GM18873 (cell line): ENCODE results near the gene ARL4A.

ENCODE experiments used
- ATAC-seq: cut with Tn5 transposase; IDR thresholded peaks from one replicate; pipeline ENCODE4 v1.9.1; 2021; ENCODE audit warnings: mild to moderate bottlenecking, moderate library complexity, moderate number of reproducible peaks; ENCODE audit not compliant: unreplicated experiment, low FRiP score

The ARL4A gene

DNA sequence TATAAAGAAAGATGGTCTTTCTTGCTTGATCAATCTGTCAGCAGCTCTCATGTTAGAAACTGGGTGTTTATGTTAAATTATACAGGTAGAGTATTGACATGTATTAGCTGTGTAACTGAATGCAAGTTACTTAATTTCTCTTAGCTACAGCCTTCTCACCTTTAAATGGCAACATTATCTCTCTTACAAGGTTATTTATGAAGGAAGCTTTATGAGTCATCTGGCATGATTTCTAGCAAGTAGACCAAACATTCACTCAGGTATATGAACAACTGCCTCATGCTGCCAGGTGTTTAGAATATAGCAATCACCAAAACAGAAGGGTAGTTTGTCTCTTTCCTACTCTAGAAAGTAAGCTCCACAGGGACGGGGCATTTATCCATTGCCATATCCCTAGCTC, 8.5 kb downstream of the ARL4A start:
- no peak for ATAC-seq

DNA sequence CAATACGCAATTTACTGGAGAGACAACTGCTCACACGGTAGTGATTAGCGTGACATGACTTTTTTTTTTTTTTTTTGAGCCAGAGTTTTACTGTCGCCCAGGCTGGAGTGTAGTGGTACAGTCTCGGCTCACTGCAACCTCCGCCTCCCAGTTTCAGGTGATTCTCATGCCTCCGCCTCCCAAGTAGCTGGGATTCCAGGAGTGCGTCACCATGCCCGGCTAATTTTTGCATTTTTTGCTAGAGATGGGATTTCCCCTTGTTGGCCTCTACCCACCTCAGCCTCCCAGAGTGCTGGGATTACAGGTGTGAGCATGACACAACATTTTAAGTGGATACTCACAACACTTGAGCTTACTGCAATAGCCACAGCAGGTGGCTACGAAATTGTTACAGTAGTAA, 11.9 kb downstream of the ARL4A start:
- no peak for ATAC-seq

DNA sequence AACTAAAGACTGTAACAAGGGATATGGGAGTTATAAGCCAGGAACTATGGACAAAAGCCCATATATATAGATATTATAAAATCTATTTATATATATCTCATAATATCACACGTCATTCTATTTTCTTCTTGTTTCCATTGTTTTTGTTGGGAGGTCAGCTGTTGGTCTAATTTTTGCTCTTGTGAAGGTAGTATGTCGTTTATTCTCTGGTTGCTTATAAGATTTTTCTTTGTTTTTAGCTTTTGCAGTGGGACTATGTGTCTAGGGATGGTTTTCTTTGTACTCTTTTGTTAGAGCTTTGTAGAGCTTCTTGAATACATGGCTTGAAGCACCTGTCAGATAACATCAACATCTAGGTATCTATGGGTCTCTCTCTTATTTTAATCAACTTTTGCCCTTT, 14.0 kb downstream of the ARL4A start:
- ATAC-seq = no peak

DNA sequence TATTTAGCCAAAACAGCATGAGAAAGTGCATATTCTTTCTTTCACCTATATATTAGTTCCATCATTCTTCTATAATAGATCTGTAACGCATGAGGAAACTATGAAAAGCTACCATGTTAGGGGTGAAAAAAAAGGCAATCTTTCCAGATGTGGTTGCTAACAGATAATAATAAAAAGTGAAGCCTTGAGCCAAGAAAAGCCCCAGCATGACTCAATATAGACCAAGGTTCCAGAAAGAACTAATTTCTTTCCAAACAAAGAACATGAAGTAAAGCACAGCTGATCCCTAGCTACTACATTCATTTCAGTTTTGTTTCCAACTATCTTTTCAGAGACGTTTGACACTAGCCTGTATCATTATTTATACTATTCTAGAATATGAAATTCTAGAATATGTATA, 16.4 kb downstream of the ARL4A start:
- ATAC-seq = no peak

DNA sequence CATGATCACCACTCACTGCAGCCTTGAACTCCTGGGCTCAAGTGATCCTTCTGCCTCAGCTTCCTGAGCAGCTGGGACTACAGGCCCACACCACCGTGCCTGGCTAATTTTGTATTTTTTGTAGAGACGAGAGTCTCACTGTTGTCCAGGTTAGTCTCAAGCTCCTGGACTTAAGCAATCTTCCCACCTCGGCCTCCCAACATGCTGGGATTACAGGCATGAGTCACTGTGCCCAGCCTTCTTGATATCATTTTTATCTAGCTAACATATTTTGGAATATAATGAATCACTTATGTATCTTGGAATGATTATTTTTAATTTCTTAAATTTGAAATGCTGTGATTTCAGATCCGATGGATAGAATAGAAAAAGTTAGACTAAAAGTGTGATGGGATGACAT, 18.4 kb downstream of the ARL4A start:
- no peak for ATAC-seq

DNA sequence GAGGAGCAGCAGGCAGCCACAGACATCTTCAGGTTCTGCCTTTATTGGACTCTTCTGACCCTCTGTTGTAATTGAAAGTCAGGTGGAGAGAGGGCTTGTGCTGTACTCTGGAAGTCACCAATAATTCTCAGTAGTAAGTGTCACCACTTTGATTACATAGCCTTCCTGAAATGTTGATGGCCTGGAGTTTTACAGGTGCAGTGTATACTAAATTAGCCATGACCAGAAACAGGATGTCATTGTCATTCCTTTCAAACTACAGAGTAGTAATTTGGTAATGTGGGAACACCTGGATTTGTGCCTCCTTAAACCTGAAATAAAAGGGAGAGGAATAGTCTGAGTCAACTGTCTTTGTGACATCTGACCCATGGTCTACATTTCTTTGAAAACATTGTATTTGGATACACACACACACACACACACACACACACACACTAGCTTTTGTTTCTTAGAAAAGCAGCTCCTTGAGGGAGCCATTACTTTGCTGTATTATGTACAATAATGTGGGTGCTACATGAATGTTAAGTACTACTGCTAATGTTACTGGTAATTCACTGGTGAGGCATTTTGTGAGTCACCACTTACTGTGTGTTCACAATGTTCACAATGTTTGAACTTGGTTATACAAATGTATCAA, 19.6 kb downstream of the ARL4A start:
- ATAC-seq = no peak

DNA sequence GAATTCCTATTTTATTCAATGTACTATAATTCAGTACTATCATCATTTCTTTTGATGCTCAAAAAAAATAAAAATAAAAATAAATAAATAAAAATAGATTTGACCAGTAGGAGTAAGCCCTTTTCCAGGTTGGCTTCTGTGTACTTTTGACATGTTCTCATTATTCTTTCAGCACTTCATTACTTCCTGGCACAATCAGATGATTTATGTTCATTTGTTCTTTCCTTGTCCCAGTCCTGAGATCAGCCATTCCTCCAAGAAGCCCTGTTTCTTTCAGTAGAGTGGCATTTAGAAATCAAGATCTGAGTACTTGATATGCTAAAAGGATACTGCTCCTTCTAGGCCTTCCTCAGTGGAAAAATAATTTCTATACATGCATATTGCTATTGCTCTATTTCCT, 20.9 kb downstream of the ARL4A start:
- ATAC-seq = no peak

DNA sequence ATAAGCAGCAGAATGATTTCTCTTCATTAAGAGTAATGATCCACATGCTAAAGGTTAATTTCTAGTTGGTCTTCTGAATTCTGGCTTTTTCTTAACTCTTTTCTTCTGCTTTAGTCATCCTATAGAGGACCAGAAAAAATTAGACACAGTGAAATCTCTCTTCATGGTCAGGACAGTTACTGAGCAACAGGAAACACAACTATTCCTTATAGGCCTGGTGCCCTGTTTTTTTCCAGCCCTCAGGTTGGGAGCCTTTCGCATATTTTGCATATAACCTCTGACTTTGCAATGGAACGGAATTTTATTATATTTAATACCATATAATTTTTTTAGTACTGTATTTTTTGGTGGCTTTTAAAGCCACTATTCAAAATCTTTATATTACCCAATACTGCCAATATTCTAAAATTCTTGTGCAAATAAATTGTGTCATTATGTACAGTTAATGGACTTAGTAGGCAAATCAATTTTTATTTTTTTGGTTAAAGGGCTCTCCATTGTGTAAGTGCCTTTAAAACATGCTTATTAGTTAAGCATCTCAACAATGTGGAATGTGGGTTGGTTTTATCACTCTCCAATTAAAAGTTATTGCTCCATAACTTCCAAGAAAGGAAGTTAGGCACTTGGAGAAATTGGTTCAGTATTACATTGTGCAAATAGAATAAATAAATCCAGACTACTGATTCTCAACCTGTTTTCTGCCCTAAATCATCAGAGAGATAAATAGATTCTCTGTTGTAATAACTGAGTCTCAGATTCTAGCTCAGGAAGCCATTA, 22.5 kb downstream of the ARL4A start:
- no peak for ATAC-seq

DNA sequence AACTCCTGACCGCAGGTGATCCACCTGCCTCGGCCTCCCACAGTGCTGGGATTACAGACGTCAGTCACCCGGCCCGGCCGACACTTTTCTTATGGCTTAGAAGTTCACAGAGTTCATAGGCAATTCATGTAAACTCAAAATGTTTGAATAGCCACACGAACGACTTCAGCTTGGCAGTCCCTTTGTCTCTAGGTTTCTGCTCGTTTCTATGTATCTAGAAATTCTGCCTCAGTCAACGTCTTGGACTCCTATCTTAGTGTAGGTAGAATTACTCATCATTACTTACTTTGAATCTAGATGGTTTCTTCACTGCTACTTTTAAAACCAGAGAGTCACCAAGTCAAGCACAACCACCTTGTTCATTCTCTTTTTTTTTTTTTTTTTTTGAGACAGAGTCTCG, 23.7 kb downstream of the ARL4A start:
- no peak for ATAC-seq

DNA sequence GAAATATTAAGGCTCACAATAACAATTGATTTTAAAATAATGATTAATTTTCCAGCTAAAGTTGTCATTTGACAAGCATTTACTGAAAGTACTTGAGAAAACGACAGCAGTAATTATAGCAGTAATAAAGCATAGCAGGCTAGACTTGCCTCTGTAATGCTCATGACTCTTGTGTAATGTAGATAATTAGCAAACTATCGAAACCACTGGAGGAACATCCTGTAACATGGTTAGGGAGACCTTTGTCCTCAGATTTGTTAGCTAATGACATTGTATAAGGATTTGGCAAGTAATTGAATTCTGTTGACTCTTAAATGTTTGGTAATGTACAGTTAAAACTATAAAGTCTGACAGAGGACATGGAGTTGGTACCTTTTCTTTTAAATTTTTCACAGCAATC, 24.8 kb downstream of the ARL4A start:
- ATAC-seq = no peak

DNA sequence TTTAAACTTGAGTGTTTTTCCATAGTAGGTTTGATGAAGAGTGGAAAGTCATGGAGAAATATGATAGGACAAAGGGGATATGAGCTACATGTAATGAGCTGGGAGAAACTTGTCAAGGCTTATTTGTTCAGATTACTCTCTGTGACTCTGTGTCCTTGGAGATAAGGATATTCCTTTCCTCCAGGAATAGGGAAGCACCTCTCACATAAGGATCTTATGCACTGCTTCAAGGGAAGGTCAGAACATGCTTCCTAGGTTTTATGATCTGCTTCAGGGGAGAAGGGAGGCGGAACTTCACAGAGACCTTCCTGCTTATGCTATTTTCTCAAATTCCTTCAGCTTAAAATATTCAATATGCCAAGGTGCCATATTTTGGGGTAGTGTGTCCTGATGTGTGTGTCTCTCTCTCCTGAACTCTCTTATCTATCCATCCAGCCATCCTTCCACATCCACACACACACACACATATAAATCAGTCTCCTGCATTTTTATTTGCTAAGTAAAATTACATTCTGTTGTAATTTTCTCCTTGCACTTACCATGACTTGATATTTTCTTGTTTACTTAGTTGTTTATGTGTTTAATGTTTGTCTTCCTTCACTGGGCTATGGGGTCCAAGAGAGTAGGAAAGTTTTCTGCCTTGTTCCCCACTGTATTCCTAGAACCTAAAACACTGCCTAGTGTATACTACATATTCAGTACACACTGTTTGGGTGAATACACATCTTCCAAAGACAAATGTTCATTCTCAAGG, 26.4 kb downstream of the ARL4A start:
- ATAC-seq = no peak

DNA sequence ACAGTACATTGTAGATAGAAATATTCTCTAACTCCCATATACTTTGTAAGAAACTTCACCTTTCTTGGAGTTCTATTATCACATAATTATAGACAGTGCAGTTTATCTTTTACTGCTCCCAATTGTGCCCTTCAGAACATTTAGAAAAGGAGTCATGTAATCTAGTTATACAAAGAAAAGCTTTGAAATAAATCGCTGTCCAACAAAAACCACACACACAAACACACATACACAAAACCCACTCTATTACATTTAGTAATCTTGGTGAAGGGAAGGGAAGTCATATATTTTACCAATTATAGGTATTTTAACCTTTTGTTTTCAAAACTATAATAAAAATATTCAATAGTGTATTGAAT, 26.9 kb downstream of the ARL4A start:
- no peak for ATAC-seq

DNA sequence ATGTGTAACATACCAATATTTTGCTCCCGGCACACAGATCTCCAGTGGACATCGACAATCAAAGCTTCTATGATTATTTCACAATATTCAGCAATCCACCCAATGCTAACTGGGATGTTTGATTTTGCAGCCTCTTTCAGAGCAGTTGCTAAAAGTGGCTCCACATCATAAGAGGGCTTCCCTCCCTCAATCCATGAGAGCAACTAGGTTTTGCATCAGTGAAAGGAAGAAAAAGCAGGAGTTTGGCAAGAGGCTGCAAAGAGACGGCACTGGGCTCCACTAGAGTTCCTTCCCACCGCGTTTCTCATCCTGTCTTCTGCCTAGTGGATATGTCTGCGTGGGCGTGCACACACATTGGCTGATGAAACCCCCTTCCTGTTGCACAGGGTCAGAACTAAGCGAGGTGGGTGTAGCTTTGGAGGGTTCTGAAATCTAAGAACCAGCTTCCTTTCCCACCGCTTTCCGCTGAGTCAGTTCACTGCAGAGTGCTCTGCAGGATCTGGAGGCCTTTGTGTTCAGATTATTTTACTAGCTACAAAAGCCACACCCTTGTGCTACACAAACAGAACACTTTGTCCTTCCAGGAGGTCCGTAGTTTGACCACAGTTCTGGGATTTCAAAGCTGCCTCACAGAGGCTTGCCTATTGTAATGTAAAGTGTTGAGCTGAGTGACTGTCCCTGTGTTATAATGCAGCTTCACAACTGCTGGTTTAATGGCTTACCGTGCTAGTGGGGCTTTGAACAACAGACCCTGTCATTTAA, 28.1 kb downstream of the ARL4A start:
- no peak for ATAC-seq

DNA sequence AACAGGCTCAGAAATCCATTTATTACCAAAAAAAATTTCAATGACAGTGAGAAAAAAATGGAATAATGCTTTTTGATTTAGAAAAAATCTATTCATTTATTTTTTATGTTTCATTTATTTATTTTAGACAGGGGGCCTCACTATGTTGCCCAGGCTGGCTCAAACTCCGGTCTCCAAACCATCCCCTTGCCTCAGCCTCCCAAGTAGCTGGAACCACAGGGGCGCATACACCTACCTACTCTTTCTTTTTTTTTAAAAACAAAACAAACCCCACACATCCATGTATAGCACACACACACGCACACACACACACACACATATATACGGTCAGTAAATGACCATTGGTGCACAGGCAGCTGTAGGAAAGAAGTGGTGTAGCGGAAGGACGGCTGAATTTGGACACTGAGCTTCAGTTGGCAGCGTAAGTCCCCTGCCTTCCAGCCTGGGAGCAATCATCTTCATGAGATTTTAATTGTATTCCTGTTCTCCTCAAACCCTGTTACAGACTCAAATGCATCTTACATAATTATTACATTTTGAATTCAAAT, 28.8 kb downstream of the ARL4A start:
- ATAC-seq = no peak

DNA sequence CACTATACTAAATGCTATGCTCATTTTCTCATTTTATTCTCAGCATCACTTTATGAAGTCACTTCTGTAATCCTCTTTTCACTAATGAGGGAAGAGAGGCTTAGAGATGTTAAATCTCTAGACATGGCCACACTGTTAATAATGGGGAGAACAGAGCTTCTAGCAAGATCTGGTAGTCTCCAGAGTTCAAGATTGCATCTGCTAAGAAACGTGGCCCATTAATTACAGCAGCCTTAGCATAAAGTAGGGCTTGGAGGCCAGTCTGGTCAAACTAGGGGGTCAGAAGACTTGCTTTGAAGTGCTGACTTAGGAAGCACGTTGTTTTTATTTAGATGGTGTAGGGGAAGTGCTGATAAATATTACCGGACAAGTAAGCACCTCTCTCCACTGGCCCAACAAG, 29.3 kb downstream of the ARL4A start:
- ATAC-seq = no peak

DNA sequence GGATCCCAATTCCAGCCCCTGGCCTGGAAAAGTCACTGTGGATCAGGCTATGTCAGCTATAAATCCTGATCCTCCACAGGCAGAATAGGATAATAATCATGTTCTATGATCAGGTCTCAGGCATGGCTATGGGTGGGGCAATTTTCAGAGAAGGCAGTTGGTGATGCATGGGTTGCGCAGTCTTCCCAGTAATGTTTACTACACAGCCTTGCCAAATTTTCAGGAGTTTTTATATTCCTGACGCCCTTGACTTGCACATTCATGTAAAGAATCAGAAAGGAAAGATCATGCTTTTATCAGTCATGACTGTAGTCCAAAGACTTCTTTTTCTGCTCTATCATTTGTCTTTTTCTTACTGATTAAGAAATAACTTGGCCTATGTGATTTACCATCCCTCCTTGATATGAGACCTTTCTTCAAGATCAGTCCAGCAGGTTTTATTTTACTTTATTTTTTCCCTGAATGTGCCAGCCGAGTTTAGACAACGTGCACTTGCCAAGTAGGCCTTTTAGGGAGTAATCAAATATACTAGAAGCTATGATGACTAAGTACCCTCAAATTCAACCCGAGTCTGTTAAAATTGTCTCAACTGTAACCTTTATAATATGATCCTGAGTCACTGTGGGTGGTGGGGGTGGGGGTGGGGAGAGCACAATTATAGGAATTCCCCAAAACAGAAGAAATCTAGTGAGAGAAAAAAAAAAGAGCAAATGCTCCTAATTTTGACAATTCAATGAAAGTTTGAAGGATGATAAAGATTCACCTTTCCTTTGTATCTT, 31.9 kb downstream of the ARL4A start:
- ATAC-seq = no peak

DNA sequence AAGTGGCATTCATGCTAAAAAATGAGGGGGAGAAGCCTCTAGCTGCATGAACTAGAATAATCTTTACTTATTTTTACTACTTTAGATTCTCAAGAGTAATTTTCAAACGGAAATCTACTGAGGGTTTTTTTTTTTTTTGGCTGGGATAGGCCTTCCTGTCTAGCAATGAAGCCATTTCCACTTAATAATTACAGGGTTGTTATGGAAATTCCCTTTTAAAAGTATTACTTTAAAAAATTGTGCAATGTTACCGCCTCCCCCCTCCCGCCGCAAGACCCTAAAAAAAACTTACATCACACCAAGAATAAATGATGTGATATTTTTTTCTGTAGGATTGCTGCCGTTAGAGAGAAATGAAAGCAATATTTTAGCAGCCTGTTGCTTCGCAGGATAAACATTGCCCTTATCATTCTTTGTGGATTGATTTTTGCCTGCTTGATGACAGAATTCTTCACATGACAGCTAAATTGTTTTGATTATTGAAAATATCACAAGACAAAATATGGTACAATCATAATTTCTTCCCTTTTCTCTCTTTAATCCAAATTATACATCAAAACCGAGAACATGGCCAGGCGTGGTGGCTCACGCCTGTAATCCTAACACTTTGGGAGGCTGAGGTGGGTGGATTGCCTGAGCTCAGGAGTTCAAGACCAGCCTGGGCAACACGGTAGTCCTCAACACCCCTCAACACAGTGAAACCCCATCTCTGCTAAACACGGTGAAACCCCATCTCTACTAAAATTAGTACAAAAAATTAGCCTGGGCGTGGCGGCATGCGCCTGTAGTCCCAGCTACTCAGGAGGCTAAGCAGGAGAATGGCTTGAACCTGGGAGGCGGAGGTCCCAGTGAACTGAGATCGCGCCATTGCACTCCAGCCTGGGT, 32.8 kb downstream of the ARL4A start:
- no peak for ATAC-seq

DNA sequence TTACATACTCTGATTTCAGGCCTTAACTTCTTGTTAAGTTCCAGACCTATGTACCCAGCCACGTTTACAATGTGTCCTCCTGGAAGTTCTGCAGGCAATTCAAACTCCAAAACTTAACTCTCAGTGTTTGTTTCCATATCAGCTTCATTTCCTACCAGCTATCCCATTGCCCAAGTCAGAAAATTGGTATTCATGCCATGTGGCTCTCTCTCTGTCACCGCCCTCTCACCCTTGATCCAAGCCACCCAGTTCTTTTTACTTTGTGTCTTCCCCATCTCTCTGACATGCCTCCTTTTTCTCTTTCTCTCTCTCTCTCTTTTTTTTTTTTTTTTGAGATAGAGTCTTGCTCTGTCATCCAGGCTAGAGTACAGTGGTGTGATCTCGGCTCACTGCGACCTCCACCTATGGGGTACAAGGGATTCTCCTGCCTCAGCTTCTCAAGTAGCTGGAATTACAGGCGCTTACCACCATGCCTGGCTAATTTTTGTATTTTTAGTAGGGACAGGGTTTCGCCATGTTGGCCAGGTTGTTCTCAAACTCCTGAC, 33.9 kb downstream of the ARL4A start:
- no peak for ATAC-seq

DNA sequence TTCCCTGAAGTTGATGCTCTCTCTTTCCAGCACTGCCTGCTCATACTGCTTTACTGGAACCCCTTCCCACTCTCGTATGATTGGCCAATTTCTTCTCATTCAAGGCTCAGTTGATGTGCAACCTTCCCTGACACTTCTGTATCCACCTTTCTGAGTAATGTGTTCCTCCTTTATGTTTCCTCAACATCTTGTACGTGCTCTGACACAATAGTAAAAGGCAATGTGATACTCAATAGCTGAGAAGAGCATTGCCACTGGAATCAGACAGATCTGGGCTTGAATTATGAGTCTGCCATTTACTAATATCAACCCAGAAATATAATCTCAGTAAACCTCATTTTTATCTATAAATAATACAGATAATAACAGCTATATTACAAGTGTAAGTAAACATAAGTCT, 34.7 kb downstream of the ARL4A start:
- ATAC-seq = no peak
